ENCODE data around the gene CLIC4.
A peak's percentile ranks its signal among the peaks of the same experiment; 100 is the strongest.
"Not testable (repeated sequence)": the region's sequence is repeated elsewhere in the genome, so short reads cannot be mapped to it uniquely, and the experiment has no call there.

Gene CLIC4

GRCh38 chr1:24744911-24745710 is at the start of gene CLIC4:
Gene CLIC4, plus strand, starts transcription at chr1:24745447. Its CDS starts 107 bp downstream, at chr1:24745554.
- peak; percentile 99 for DNase-seq

GRCh38 chr1:24696041-24696755 is 49.0 kb upstream of the CLIC4 start:
- no peak for DNase-seq

GRCh38 chr1:24696756-24697330 is 48.4 kb upstream of the CLIC4 start:
- no peak for DNase-seq

DNA sequence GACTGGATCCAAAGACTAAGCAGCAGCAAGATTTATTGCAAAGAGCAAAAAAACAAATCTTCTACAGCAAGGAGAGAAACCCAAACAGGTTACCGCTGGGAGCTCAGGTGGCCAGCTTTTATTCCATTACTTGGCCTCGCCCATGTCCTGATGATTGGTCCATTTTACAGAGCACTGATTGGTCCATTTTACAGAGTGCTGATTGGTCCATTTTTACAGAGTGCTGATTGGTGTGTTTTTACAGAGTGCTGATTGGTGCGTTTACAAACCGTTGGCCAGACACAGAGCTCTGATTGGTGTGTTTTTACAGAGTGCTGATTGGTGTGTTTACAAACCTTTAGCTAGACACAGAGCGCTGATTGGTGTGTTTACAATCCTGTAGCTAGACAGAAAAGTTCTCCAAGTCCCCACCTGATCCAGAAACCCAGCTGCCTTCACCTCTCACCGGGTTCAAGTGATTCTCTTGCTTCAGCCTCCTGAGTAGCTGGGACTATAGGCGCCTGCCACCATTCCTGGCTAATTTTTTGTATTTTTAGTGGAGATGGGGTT is 47.7 kb upstream of the CLIC4 start:
- not testable (repeated sequence) for DNase-seq

DNA sequence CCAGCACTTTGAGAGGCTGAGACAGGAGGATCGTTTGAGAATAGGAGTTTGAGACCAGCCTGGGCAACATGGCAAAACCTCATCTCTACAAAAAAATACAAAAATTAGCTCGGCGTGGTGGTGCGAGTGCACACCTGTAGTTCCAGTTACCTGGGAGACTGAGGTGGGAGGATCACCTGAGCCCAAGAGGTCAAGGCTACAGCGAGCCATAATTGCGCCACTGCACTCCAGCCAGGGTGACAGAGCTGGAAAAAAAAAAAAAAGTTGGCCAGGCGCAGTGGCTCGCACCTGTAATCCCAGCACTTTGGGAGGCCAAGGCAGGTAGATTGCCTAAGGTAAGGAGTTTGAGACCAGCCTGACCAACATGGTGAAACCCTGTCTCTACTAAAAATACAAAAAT is 46.9 kb upstream of the CLIC4 start:
- not testable (repeated sequence) for DNase-seq

DNA sequence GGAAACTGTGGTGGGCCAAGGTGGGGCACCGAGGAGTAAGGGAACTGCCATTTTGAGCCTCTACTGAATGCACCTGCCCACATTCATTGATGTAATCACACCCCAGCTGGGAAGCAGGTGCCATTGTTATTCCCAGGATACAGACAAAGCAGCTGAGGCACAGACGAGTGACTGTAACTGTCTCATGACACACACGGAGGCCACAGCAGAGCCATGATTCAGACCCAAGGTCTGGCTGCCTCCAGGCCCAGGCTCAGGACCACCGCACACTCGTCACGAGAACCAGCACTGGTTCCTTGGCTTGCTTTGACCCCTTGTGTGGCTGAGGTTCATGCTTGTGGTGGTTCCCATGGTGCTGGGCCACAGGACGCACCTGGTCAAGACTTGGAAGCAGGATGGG is 45.6 kb upstream of the CLIC4 start:
- DNase-seq, result no peak

DNA sequence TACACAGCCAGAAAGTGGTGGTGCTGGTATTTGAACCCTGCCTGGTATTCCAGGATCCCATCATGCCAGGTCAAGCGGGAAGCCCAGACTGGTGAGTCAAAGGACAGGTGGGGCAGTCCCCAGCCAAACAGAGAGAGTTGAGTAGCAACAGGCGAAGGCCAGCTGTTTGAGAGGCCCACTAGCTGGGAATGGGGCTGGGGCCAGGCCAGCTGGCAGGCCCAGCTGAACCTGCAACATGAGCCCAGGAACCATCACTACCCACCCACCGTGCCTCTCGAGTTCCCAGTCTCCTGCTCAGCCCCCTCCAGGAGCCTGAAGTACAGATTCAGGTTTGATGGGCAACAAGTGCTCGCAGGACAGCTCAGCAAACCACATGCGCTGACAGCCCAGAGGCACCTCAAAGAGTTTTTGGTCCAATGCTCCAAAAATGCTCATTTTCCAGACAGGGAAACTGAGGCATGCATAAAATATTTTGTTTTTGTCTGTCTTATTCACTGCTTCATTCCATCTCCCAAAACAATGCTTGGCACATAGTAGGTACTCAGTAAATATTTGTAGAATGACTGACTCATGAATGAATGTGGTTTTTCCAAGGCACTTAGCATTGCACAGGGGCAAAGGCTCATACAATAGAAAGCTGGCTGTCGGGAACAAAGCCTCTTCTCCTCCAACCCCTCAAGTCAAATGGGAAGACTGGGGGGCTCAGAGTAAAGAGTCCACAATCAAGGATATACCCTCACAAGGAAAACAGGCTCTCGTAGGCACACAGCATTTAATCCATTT is 42.5 kb upstream of the CLIC4 start:
- no peak for DNase-seq

DNA sequence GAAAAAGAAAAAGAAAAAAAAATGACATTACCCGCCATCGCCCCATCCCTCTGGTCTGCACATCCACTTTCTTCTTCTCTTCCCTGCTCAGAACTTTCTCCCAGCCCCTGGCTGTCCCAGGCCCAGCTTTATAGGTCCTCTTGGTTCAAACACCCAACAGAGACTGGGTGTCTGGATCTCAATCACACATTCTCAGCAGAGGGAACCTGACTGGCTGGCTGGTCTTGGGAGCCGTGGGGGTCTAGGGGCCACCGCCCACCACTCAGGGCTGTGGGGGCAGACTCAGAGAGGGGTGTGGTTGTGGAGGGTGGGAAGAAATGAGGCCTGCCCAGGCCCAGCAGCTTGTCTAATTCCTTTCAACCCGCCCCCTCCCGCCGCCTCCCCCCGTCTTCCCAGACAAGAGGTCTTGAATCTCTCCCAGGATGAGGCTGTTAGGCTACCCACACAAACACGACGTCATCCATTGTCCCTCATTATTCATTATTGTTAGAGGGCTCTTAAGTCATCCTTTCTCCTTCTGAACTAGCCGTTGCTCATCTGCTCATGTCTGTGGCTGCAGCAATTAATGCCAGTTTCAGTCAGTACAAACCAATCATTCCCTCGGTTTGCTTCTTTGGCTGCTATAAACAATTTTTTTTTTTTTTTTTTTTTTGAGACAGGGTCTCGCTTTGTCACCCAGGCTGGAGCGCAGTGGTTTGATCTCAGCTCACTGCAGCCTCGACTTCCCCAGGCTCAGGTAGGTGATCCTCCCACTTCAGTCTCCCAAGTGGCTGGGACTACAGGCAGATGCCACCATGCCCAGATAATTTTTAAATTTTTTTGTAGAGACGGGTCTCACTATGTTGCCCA is 40.6 kb upstream of the CLIC4 start:
- DNase-seq, result no peak

DNA sequence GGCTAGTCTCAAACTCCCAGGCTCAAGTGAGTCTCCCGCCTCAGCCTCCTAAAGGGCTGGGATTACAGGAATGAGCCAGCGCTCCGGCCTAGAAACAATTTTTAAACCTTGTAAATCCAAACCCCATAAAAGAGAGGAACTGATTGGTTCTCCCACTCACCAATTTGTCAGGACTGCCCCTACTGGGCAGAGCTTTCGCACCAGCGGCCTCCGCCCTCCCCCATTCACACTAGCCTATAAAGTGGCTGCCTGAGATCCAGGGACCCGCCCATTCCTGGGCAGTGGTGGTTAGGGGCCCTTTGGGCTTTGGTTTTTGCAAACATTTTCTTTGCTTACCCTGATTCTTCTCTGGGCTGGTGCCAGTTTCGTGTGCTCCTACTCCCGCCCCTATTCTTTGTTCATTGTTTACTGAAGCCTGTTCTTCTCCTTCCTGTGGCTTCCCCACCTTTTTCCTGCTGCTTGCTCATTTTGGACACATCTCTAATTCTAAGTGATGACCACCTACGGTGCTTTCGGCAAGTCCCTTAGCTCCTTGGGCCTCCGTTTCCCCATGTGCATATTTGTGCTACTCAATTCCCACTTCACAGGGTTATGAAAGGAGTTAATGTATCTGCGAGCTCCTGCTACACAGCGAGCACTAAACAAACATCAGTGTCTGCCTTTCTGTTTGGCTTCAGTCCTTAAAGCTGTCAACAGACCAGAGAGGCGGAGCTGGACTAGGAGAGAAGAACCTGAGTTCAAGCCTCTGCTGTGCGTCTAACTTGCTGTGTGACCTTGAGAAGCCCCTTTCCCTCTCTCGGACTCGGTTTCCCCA is 39.8 kb upstream of the CLIC4 start:
- DNase-seq, result no peak

- not testable (repeated sequence) for DNase-seq
These were observed 39.2 kb upstream of the CLIC4 start for GRCh38 chr1:24706074-24706389.

GRCh38 chr1:24707687-24708086 is 37.6 kb upstream of the CLIC4 start:
- no peak for DNase-seq

DNA sequence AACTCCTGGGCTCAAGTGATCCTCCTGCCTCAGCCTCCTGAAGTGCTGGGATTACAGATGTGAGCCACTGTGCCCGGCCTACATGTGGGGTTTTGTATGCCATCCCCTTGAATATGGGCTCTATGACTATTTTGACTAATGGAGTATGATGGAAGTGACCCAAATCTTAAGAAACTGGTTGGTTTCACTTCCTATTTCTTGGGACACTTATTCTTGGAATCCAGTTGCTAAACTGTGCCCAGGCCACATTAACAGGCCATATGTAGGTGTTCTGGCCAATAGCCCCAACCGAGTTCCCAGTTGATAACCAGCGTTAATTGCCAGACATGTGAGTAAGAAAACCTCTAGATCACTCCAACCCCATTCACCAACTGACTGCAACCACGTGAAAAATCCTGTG is 36.3 kb upstream of the CLIC4 start:
- no peak for DNase-seq

DNA sequence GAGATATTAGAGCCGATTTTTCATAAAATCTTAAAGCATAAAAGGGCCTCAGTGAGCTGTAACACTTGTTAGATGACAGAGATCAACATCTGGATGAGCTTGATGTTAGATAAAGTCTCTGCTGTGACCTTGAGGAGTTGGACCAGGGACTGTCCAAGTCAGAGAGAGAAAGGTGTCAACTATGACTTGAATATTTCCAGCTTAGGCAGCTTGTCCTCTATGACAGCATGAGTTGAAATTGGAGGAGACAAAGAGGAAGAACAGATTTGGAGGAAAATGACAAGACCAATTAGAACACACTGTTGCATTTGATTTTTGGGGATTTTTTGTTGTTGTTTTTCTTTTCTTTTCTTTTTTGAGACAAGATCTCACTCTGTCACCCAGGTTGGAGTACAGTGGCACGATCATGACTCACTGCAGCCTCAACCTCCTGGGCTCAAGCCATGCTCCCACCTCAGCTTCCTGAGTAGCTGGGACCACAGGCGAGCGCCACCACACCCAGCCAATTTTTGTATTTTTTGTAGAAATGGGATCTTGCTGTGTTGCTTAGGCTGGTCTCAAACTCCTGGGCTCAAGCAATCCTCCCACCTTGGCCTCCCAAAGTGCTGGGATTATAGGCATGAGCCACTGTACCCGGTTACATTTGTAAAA is 35.3 kb upstream of the CLIC4 start:
- no peak for DNase-seq

- no peak for DNase-seq
These were observed 33.9 kb upstream of the CLIC4 start for GRCh38 chr1:24711329-24711728.

GRCh38 chr1:24713176-24713575 is 32.1 kb upstream of the CLIC4 start:
- no peak for DNase-seq

- no peak for DNase-seq
These were observed 31.5 kb upstream of the CLIC4 start for GRCh38 chr1:24713736-24714135.

DNA sequence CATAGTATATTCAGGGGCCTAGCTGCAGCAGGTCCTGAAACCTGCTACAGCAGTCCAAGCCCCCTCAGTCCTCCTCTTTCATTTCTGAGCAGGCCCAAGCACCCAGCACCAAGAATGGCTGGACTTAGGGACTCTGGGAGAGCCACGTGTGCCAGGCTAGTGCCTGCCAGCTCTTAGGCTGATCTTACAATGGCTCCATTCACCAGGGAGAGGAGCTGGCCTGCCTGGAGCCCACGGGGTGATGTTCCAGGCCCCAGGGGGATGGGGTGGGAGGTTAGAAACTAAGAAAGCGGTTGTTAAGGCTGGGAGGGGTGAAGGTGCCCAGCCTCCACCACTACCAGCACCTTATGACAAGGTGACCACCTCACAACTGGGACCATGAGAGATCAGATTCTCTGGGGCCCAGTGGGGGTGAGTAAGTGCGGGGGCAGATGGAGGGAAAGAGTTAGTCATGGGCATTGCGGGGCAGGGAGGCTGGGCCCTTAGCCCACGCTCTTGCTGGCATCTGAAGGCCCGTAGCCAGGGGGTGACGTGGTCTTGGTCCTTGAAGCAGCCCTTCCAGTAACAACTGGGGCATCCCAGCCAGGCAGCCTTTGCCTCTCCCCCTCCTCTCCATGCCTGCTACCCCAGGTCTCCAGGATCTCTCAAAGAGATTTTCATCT is 30.3 kb upstream of the CLIC4 start:
- no peak for DNase-seq

- DNase-seq, result no peak
These were observed 29.6 kb upstream of the CLIC4 start for GRCh38 chr1:24715658-24716057.

DNA sequence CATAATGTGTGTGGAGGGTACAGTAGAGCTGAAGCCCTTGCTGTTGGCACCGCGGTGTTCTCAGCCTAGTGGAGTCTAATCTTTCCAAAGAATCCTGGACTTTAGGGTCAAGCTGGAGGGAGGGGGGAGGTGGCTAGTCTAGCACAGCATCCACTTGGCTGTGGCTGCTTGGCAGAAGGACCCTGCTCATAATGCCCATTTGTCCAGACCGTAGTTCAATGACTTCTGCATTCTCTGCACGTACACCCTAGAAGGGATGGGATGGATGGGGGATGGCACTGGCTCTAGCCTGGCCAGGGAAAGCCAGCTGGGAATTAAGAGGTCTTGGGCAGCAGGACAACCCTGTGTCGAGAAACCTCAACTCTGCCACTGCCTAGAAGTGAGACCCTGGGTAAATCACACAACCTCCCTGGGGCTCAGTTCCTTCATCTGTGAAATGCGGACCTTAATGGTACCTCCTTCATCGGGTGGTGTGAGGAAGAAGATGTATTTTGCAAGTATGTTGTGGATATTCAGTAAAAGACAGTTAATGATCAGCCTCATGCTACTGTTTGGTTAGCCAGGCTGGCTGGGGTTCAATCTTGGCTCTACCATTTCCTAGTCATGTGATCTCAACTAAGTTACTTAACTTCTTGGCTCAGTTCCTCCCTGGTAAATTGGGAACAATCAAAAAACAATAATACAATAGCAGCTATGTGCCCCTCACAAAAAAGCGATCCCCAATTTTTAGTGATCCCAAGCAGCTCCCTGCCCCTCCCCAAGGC is 27.2 kb upstream of the CLIC4 start:
- no peak for DNase-seq
